GM18951 (cell line): ENCODE results near the gene ARHGEF12.

Source experiments
- POLR2A ChIP-seq: IDR thresholded peaks from 4 replicates; pipeline ENCODE4 v1.6.1; 2011; ENCODE audit warnings: mild to moderate bottlenecking; ENCODE audit not compliant: insufficient read length, insufficient read depth; ENCODE audit errors: extremely low read depth
- in situ Hi-C: fragments of 300-500 bp; cut with MboI; formaldehyde crosslinking; loops from one replicate; pipeline ENCODE4 v1.12.0; 2022; ENCODE audit warnings: low sequenced_read_pairs, mixed read lengths, inconsistent platforms; ENCODE audit not compliant: unreplicated experiment

Gene ARHGEF12

GRCh38 chr11:120494595-120494994 is 158.4 kb downstream of the ARHGEF12 start:
- in situ Hi-C loops = no loop called here

GRCh38 chr11:120499088-120499487 is 162.9 kb downstream of the ARHGEF12 start:
- TF ChIP-seq POLR2A = no peak
- in situ Hi-C loops = no loop called here

More at GRCh38 chr11:120494595-120494994, 158.4 kb downstream of the ARHGEF12 start:
- no peak for TF ChIP-seq POLR2A

DNA sequence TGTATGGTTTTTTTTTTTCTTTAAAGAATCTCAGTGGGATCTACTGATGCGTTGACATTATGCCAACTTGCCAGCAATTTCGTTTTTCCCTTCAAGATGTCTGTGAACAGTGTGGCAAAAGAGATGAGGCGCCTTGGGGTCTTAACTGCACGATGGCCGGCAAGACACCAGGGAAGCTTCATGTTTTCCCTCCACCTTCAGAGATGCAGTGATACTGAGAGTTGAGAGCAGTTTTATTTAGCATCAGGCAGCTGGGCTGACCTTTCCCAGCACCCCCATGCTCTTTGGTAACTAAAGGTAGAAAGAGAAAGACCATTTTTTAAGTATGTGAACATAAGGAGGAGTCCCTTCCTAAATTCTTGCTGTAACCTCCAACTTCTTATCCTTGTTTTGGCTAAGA is 163.6 kb downstream of the ARHGEF12 start:
- in situ Hi-C loops = loop anchor here (10.0 kb wide), 1 partner anchor 455 kb away; no protein-coding TSS in a partner anchor
- TF ChIP-seq POLR2A = no peak

DNA sequence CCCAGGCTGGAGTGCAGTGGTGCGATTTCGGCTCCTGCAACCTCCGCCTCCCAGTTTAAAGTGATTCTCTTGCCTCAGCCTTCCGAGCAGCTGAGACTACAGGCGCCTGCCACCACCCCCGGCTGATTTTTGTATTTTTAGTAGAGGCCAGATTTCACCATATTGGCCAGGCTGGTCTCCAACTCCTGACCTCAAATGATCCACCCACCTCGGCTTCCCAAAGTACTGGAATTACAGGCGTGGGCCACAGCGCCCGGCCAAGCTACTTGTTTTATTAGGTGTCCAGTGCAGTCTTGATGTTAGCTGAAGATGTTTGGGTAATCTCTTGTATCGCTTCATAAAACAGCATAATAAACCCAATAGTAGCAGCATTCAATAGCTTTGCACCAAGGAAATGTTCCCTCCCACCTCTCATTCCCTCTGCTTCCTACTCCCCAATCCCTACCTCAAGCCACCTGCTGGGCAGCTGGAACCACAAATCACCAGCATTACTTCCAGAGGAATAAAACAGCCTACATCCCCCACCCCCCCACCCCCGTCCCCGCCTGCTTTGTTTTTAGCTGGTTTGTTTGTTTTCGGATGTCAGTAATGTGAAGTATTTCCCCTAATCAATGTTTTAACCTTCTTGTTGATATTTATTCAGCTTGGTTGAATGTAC is 164.3 kb downstream of the ARHGEF12 start:
- in situ Hi-C loops = loop anchor here (10.0 kb wide), 1 partner anchor 454 kb away; no protein-coding TSS in a partner anchor
- no peak for TF ChIP-seq POLR2A

DNA sequence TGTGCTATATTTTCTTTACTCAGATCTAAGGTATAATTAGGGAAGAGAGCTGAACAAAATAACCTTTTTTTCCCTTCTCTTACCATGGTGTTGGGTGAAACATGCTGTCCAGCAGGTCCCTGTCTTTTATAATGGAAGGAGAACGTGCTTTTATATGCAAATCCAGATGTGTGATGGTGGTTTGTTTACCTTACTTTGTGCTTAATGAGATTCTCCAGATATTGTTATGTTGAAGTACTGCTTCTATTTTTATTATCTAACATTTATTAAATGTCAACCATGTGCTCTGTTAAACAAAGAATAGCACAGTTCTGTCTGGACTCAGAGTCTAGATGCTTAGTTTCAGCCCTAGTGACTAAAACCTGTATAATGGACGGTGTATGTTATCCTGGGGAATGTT is 165.2 kb downstream of the ARHGEF12 start:
- no peak for TF ChIP-seq POLR2A
- in situ Hi-C loops = loop anchor here (10.0 kb wide), 1 partner anchor 453 kb away; no protein-coding TSS in a partner anchor

GRCh38 chr11:120501976-120502755 is 166.0 kb downstream of the ARHGEF12 start:
- no peak for TF ChIP-seq POLR2A
- in situ Hi-C loops = loop anchor here (10.0 kb wide), 1 partner anchor 453 kb away; no protein-coding TSS in a partner anchor

- in situ Hi-C loops = loop anchor here (10.0 kb wide), 1 partner anchor 451 kb away; no protein-coding TSS in a partner anchor
Measured at GRCh38 chr11:120503529-120503928, 167.3 kb downstream of the ARHGEF12 start.

DNA sequence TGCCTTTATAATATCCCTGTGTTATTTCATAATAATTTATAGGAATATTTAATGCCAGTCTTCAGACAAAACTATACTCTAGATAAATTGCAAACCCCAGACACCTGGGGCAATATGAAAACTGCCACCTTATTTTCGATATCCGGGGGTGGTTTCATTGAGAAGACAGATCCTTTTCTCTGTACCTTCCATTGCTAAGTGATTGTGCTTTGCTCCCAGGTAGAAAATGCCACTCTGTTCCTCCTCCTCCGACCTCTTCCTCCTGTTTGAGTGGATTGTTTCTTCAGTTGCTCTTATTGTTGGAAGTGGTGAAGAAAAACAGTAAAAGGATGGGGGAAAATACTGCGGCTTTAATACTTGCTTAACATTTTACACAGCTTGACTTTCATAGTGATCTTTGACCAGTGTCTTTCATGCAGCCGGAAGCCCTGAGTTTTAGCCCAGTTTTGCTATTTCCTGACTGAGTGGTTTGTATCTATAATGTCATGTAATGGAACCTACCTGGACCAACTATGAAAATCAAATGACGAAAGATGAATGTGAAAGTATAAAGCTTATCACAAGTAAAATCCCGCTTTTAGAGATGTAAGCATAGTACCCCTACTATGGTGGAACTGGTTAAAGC is 169.7 kb downstream of the ARHGEF12 start:
- in situ Hi-C loops = loop anchor here (5.0 to 10.0 kb wide), 2 partner anchors 181 to 449 kb away; no protein-coding TSS in a partner anchor
- TF ChIP-seq POLR2A = no peak

- no peak for TF ChIP-seq POLR2A
- in situ Hi-C loops = loop anchor here (5.0 to 10.0 kb wide), 3 partner anchors 178 to 445 kb away; no protein-coding TSS in a partner anchor
Measured at GRCh38 chr11:120509346-120510053, 173.3 kb downstream of the ARHGEF12 start.

DNA sequence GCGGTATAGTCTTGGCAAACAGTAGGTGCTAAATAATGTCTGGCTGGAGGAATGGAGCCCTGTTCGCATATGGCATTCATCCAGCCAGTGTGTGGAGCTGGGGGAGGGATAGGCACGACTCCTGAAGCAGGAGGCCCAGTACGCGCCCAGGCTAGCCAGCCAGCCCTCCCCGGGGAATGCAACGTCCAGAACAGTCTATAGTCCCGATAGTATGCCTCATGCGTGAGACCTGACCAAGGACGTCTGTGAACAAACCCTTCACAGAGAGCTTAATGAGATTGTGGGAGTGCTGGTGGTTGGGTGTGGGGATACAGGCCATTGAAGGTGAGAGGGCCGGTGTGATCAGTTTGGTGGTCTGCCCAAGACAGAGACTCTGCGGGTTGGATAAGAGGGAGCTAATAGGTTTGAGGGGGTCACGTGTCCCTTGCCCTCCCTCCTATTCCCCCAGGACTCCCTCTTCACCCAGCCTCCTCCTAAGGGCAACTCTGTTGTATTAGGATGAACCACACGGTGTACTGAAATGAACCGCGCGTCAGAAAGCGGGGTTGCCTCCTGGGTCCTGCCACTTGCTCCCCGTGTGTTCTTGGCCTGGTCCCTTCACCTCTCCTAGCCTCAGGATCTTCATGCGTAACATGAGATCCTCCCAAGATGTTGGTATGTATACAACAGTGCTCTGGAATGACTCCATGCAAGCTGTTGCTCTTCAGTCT is 174.3 kb downstream of the ARHGEF12 start:
- in situ Hi-C loops = loop anchor here (10.0 kb wide), 1 partner anchor 424 kb away; no protein-coding TSS in a partner anchor
- TF ChIP-seq POLR2A = no peak

DNA sequence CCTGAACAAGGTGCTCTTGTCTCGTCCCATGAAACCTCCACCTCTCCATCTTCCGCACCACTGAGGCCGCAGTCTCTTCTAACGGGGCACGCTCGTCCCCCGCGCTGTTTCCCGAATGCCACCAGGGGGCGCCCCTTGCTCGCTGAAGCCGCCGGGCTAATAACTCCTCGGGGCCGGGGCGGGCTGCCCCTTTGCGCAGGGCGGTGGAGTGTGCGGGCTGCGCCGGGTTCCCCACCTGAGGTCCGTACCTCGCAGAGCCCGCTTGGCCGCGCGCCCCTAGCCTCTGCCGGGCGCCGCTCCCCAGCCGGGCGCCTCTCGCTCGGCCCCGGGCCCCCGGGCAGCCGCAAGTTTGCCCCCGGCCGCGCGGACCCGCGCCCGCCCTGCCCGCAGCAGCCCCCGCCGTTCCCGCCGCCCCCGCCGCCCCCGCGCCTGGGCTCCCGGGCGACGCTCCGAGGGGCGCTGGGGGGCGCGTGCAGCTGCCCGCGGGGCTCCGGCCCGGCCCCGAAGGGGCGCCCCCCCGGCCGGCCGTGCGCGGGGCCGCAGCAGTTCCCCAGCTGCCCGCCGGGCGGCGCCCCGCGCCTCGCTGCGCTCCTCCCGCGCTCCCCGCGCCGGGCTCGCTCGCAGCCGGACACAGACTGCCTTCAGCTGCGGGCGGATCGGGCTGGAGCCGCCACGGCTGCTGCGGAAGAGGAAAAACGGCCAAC is 175.1 kb downstream of the ARHGEF12 start, which contains the start of gene GRIK4:
Gene GRIK4, plus strand, starts transcription at position 633 of the 704 bp plus-strand sequence. CDS start 148,571 bp downstream, outside the sequence.
- no peak for TF ChIP-seq POLR2A
- in situ Hi-C loops = loop anchor here (10.0 kb wide), 1 partner anchor 424 kb away; no protein-coding TSS in a partner anchor
